H1 (cell line): ENCODE results near the gene TAOK1. TPM values are rescaled to one million over a fixed set of nuclear protein-coding genes. Genes with fewer than 3 reads are reported as not detected.

Experiments
- ATF3 ChIP-seq: IDR thresholded peaks from 2 replicates; pipeline ENCODE4 v1.6.1; 2011; ENCODE audit warnings: low read depth, mild to moderate bottlenecking, low read length; ENCODE audit not compliant: insufficient read depth
- BACH1 ChIP-seq: IDR thresholded peaks from 2 replicates; pipeline ENCODE4 v1.6.1; 2012; ENCODE audit warnings: low read length, improper control_type of control experiment
- CBX5 ChIP-seq: fragments of 300-800, 300-1000 bp; sonication (generic); IDR thresholded peaks from 2 replicates; pipeline ENCODE4 v1.7.1; 2016; ENCODE audit warnings: antibody characterized with exemption, low read length, low read depth
- CHD1 ChIP-seq: IDR thresholded peaks from 2 replicates; pipeline ENCODE4 v1.6.1; 2012; ENCODE audit warnings: low read depth, low read length, improper control_type of control experiment
- CHD2 ChIP-seq: IDR thresholded peaks from 2 replicates; pipeline ENCODE4 v1.6.1; 2012; ENCODE audit warnings: low read length, improper control_type of control experiment
- EZH2 ChIP-seq: fragments of 200-600 bp; sonication (generic); IDR thresholded peaks from 2 replicates; pipeline ENCODE4 v1.7.1; 2012; ENCODE audit warnings: low read depth, mild to moderate bottlenecking, moderate library complexity, low read length, inconsistent platforms; ENCODE audit not compliant: severe bottlenecking
- GABPA ChIP-seq: IDR thresholded peaks from 2 replicates; pipeline ENCODE4 v1.6.1; 2011; ENCODE audit warnings: mild to moderate bottlenecking, low read length, moderate library complexity, borderline replicate concordance; ENCODE audit not compliant: insufficient read depth
- HDAC6 ChIP-seq: IDR thresholded peaks from one replicate; pipeline ENCODE4 v1.7.1; 2012; ENCODE audit warnings: low read depth, mild to moderate bottlenecking, inconsistent platforms, low read length, moderate library complexity
- JUN ChIP-seq: IDR thresholded peaks from 2 replicates; pipeline ENCODE4 v1.6.1; 2011; ENCODE audit warnings: low read depth, mild to moderate bottlenecking, improper control_type of control experiment, low read length
- KDM4A ChIP-seq: IDR thresholded peaks from one replicate; pipeline ENCODE4 v1.7.1; 2012; ENCODE audit warnings: low read depth, mild to moderate bottlenecking, moderate library complexity, low read length, inconsistent platforms; ENCODE audit not compliant: severe bottlenecking
- NANOG ChIP-seq: IDR thresholded peaks from 2 replicates; pipeline ENCODE4 v1.6.1; 2011; ENCODE audit warnings: low read length, low read depth, mild to moderate bottlenecking, inconsistent platforms; ENCODE audit not compliant: insufficient read depth, poor library complexity, severe bottlenecking
- POLR2A ChIP-seq, 2 experiments: IDR thresholded peaks; 1 replicate in 1 of 2; 2 replicates in 1 of 2; pipeline ENCODE4 v1.6.1; 2011; ENCODE audit warnings: low read depth in 2 of 2, low read length in 2 of 2, mild to moderate bottlenecking in 2 of 2; ENCODE audit errors: control extremely low read depth in 1 of 2
- SAP30 ChIP-seq: fragments of 300-600 bp; sonication (generic); IDR thresholded peaks from 2 replicates; pipeline ENCODE4 v1.7.1; 2012; ENCODE audit warnings: low read length, moderate library complexity, mild to moderate bottlenecking, inconsistent platforms; ENCODE audit not compliant: insufficient read depth, insufficient replicate concordance
- SIN3A ChIP-seq, 2 experiments: IDR thresholded peaks in 1 of 2; conservative IDR thresholded peaks in 1 of 2; 2 replicates each; pipeline ENCODE4 v1.6.1; 2011 to 2012; ENCODE audit warnings: low read length in 2 of 2, improper control_type of control experiment in 1 of 2, low read depth in 1 of 2, mild to moderate bottlenecking in 1 of 2
- SIX5 ChIP-seq: IDR thresholded peaks from 2 replicates; pipeline ENCODE4 v1.6.1; 2011; ENCODE audit warnings: mild to moderate bottlenecking, low read depth, low read length
- SP1 ChIP-seq: IDR thresholded peaks from 2 replicates; pipeline ENCODE4 v1.6.1; 2011; ENCODE audit warnings: low read depth, low read length
- SUZ12 ChIP-seq: fragments of 200-600 bp; sonication (generic); IDR thresholded peaks from 2 replicates; pipeline ENCODE4 v1.6.1; 2012; ENCODE audit warnings: mild to moderate bottlenecking, inconsistent platforms, low read length, moderate library complexity, mixed read lengths
- TBP ChIP-seq: IDR thresholded peaks from 2 replicates; pipeline ENCODE4 v1.6.1; 2011; ENCODE audit warnings: low read depth, low read length, improper control_type of control experiment
- TCF12 ChIP-seq: IDR thresholded peaks from 2 replicates; pipeline ENCODE4 v1.6.1; 2011; ENCODE audit warnings: low read depth, mild to moderate bottlenecking, low read length
- USF2 ChIP-seq: IDR thresholded peaks from 2 replicates; pipeline ENCODE4 v1.6.1; 2011; ENCODE audit warnings: low read length, improper control_type of control experiment
- YY1 ChIP-seq: IDR thresholded peaks from 2 replicates; pipeline ENCODE4 v1.6.1; 2011; ENCODE audit warnings: low read depth, mild to moderate bottlenecking, low read length
- ZNF274 ChIP-seq: IDR thresholded peaks from 2 replicates; pipeline ENCODE4 v1.7.0; 2012; ENCODE audit warnings: low read length, borderline replicate concordance; ENCODE audit errors: extremely low read depth
- polyA plus RNA-seq, 7 experiments: library from polyadenylated mRNA; depleted of rRNA in 3 of 7; stranded (reverse) in 5 of 7; unstranded in 2 of 7; fragments of >200 nt in 5 of 7; fragments of 200-250 nt in 2 of 7; gene quantifications; 1 replicate in 5 of 7; 2 replicates in 1 of 7; 4 replicates in 1 of 7; pipeline versions ENCODE4 v1.2.1 to v1.2.3, GENCODE V29; 2011 to 2013; ENCODE audit warnings: missing spikeins in 2 of 7, mixed read lengths in 2 of 7
- total RNA-seq: library from RNA; stranded (reverse); fragmentation: NEBNext Ultra II Directional; extraction: Animal tissue kit (Norgen Biotek cat#: 25700); gene quantifications from 2 replicates; pipeline ENCODE4 v1.2.1, GENCODE V29; 2021

The TAOK1 gene
- total and polyA plus RNA-seq, 2 of the 8 experiments (the other 6 are each of a cell fraction or from before 2014, with no cell fraction given): 12.2 to 90.6 TPM

GRCh38 chr17:29593591-29594518 lies 203.7 kb downstream of the TAOK1 start (continued):
- peak; percentile 29; the same call in 1 of the 2 replicates for TF ChIP-seq TBP
- TF ChIP-seq SP1: no peak
- peak; percentile 100 for TF ChIP-seq SIN3A (conservative IDR thresholded peaks at IDR 0.05 in 1 of 2, IDR thresholded peaks at IDR 0.05 in 1 of 2; ENCODE audit: low read depth in 1 of 2, low read length in 2 of 2)
- TF ChIP-seq CBX5: no peak
- TF ChIP-seq SIX5: no peak
- TF ChIP-seq YY1: 0 out of 2 replicates have a peak, but pooled peaks have one; percentile 6
- no peak for TF ChIP-seq CHD1
- no peak for TF ChIP-seq HDAC6
- TF ChIP-seq GABPA: no peak
- peak; percentile 46; the same call in 1 of the 2 replicates for TF ChIP-seq SUZ12
- TF ChIP-seq POLR2A (IDR thresholded peaks at IDR 0.05; ENCODE audit: control extremely low read depth in 1 of 2, low read depth in 2 of 2, low read length in 2 of 2): no peak
- TF ChIP-seq SAP30: peak; percentile 100
- TF ChIP-seq NANOG: no peak
- TF ChIP-seq KDM4A: peak; percentile 63
- no peak for TF ChIP-seq USF2
- peak; percentile 29 for TF ChIP-seq EZH2
- TF ChIP-seq ATF3: no peak
- TF ChIP-seq CHD2: 0 out of 2 replicates have a peak, but pooled peaks have one; percentile 9
- TF ChIP-seq TCF12: no peak
- TF ChIP-seq JUN: no peak
- no peak for TF ChIP-seq ZNF274
- no peak for TF ChIP-seq BACH1
